ENCODE data around the gene GSAP.

- no peak for TF ChIP-seq POLR2A (IDR thresholded peaks at IDR 0.05)
- TF ChIP-seq, protein P1, sequence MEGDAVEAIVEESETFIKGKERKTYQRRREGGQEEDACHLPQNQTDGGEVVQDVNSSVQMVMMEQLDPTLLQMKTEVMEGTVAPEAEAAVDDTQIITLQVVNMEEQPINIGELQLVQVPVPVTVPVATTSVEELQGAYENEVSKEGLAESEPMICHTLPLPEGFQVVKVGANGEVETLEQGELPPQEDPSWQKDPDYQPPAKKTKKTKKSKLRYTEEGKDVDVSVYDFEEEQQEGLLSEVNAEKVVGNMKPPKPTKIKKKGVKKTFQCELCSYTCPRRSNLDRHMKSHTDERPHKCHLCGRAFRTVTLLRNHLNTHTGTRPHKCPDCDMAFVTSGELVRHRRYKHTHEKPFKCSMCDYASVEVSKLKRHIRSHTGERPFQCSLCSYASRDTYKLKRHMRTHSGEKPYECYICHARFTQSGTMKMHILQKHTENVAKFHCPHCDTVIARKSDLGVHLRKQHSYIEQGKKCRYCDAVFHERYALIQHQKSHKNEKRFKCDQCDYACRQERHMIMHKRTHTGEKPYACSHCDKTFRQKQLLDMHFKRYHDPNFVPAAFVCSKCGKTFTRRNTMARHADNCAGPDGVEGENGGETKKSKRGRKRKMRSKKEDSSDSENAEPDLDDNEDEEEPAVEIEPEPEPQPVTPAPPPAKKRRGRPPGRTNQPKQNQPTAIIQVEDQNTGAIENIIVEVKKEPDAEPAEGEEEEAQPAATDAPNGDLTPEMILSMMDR (IDR thresholded peaks at IDR 0.05): no peak
Observed at GRCh38 chr7:77338260-77338659, 77.9 kb downstream of the GSAP start.
